ENCODE measurements around the gene TAMALIN. TPM values are rescaled to one million over a fixed set of nuclear protein-coding genes. Genes with fewer than 3 reads are reported as not detected.

TAMALIN gene
- total RNA-seq, 1 donor from 2014 or later: 124 TPM

GRCh38 chr12:52010692-52011601 lies 4.2 kb downstream of the TAMALIN start:
- intact Hi-C loops (cut with DNase I): no loop called here
- no peak for ATAC-seq
- DNase-seq (ENCODE audit: low spot score): no peak

- ATAC-seq (no peak), DNase-seq (ENCODE audit: low spot score) (no peak)
- intact Hi-C loops (cut with DNase I): no loop called here
Measured at GRCh38 chr12:52011602-52012214, 5.0 kb downstream of the TAMALIN start.

GRCh38 chr12:52013626-52014310 lies 7.0 kb downstream of the TAMALIN start:
- no peak for DNase-seq (ENCODE audit: low spot score)
- ATAC-seq: no peak
- intact Hi-C loops (cut with DNase I): no loop called here

GRCh38 chr12:52014567-52015530 lies 8.1 kb downstream of the TAMALIN start:
- DNase-seq (ENCODE audit: low spot score) (no peak), ATAC-seq (peak; percentile 49)
- intact Hi-C loops (cut with DNase I): no loop called here

- intact Hi-C loops (cut with DNase I): no loop called here
- ATAC-seq (peak; percentile 30), DNase-seq (ENCODE audit: low spot score) (no peak)
Measured at GRCh38 chr12:52015532-52016041, 8.8 kb downstream of the TAMALIN start.

- intact Hi-C loops (cut with DNase I): no loop called here
- DNase-seq (ENCODE audit: low spot score) (no peak), ATAC-seq (no peak)
Measured at GRCh38 chr12:52018433-52019112, 11.8 kb downstream of the TAMALIN start.

GRCh38 chr12:52019113-52019770 lies 12.5 kb downstream of the TAMALIN start:
- intact Hi-C loops (cut with DNase I): no loop called here
- no peak for ATAC-seq

GRCh38 chr12:52020539-52021336 lies 14.0 kb downstream of the TAMALIN start:
- DNase-seq (ENCODE audit: low spot score) (no peak), ATAC-seq (no peak)
- intact Hi-C loops (cut with DNase I): no loop called here

More at GRCh38 chr12:52019113-52019770, 12.5 kb downstream of the TAMALIN start:
- DNase-seq (ENCODE audit: low spot score): no peak

- intact Hi-C loops (cut with DNase I): no loop called here
- peak; percentile 66 for DNase-seq (ENCODE audit: low spot score)
- ATAC-seq: no peak
Measured at GRCh38 chr12:52022841-52023181, 16.1 kb downstream of the TAMALIN start.

GRCh38 chr12:52023182-52023975 lies 16.6 kb downstream of the TAMALIN start:
- DNase-seq (ENCODE audit: low spot score) (peak; percentile 95), ATAC-seq (peak; percentile 77)
- intact Hi-C loops (cut with DNase I): no loop called here

- ATAC-seq (no peak), DNase-seq (ENCODE audit: low spot score) (no peak)
- intact Hi-C loops (cut with DNase I): no loop called here
Measured at GRCh38 chr12:52023976-52024688, 17.4 kb downstream of the TAMALIN start.

GRCh38 chr12:52024845-52025230 lies 18.1 kb downstream of the TAMALIN start:
- intact Hi-C loops (cut with DNase I): no loop called here
- ATAC-seq: peak; percentile 54
- DNase-seq (ENCODE audit: low spot score): no peak

- DNase-seq (ENCODE audit: low spot score) (no peak), ATAC-seq (no peak)
- intact Hi-C loops (cut with DNase I): loop anchor here (2.0 kb wide), 1 partner anchor 55 kb away; no protein-coding TSS in a partner anchor
Measured at GRCh38 chr12:52026263-52026662, 19.5 kb downstream of the TAMALIN start.

GRCh38 chr12:52027085-52027843 lies 20.5 kb downstream of the TAMALIN start:
- ATAC-seq: no peak
- intact Hi-C loops (cut with DNase I): loop anchor here (2.0 kb wide), 1 partner anchor 54 kb away; no protein-coding TSS in a partner anchor
- no peak for DNase-seq (ENCODE audit: low spot score)

- DNase-seq (ENCODE audit: low spot score) (no peak), ATAC-seq (no peak)
- intact Hi-C loops (cut with DNase I): no loop called here
Measured at GRCh38 chr12:52029685-52030084, 22.9 kb downstream of the TAMALIN start.

Measured in sciatic nerve (tissue), 2 donors.